Hepatocyte (in vitro differentiated cells): ENCODE measurements around the gene LRRC46. TPM values are rescaled to one million over a fixed set of nuclear protein-coding genes. Genes with fewer than 3 reads are reported as not detected.

Experiments used
- DNase-seq: peaks from one replicate; pipeline ENCODE4 v3.0.0-alpha.2; 2016; ENCODE audit warnings: low spot score
- H2AFZ ChIP-seq: fragments of 200-600 bp; sonication (generic); 2 replicates; pipeline ENCODE4 v1.6.0; 2016; ENCODE audit warnings: antibody characterized with exemption, mild to moderate bottlenecking
- H3K27ac ChIP-seq: fragments of 200-600 bp; sonication (generic); 2 replicates; pipeline ENCODE4 v1.5.1; 2016; ENCODE audit warnings: mild to moderate bottlenecking
- H3K27me3 ChIP-seq: fragments of 200-600 bp; sonication (generic); 2 replicates; pipeline ENCODE4 v1.6.1; 2016
- H3K36me3 ChIP-seq: fragments of 200-600 bp; sonication (generic); replicated peaks from 2 replicates; pipeline ENCODE4 v1.5.1; 2016; ENCODE audit warnings: low read depth; ENCODE audit not compliant: insufficient read depth
- H3K4me1 ChIP-seq: fragments of 200-600 bp; sonication (generic); 2 replicates; pipeline ENCODE4 v1.5.1; 2016; ENCODE audit warnings: mild to moderate bottlenecking, moderate library complexity; ENCODE audit not compliant: insufficient read depth
- H3K4me2 ChIP-seq: fragments of 200-600 bp; sonication (generic); 2 replicates; pipeline ENCODE4 v1.6.0; 2016
- H3K4me3 ChIP-seq: fragments of 200-600 bp; sonication (generic); 2 replicates; pipeline ENCODE4 v1.5.1; 2016; ENCODE audit warnings: mild to moderate bottlenecking
- H3K79me2 ChIP-seq: fragments of 200-600 bp; sonication (generic); 2 replicates; pipeline ENCODE4 v1.6.0; 2017; ENCODE audit warnings: mild to moderate bottlenecking
- H3K9me2 ChIP-seq: fragments of 200-600 bp; sonication (generic); replicated peaks from 2 replicates; pipeline ENCODE4 v1.6.0; 2017; ENCODE audit warnings: mild to moderate bottlenecking; ENCODE audit not compliant: insufficient read depth
- H3K9me3 ChIP-seq: fragments of 200-600 bp; sonication (generic); 2 replicates; pipeline ENCODE4 v1.5.1; 2016; ENCODE audit warnings: low read depth, mild to moderate bottlenecking
- H4K20me1 ChIP-seq: fragments of 200-600 bp; sonication (generic); 2 replicates; pipeline ENCODE4 v1.6.0; 2016; ENCODE audit warnings: mild to moderate bottlenecking; ENCODE audit not compliant: insufficient read depth, poor library complexity, severe bottlenecking
- EZH2 ChIP-seq: fragments of 200-600 bp; sonication (generic); IDR thresholded peaks from 2 replicates; pipeline ENCODE4 v1.6.1; 2016; ENCODE audit warnings: antibody characterized with exemption, mild to moderate bottlenecking, borderline replicate concordance
- EZH2phosphoT487 ChIP-seq: fragments of 200-600 bp; sonication (generic); IDR thresholded peaks from one replicate; pipeline ENCODE4 v1.6.1; 2018; ENCODE audit warnings: antibody characterized with exemption, mild to moderate bottlenecking, low read depth, moderate library complexity; ENCODE audit not compliant: unreplicated experiment, severe bottlenecking
- WGBS: methylation state at CpG from one replicate; pipeline ENCODE4 v1.1.6; 2016; ENCODE audit warnings: low lambda C conversion rate; ENCODE audit errors: missing lambda C conversion rate; 5-methylcytosine and 5-hydroxymethylcytosine counted together
- polyA plus RNA-seq: library from polyadenylated mRNA; unstranded; fragments of >200 nt; fragmentation: Nextera tagmentation; extraction: Ambion mirVana; gene quantifications from 2 replicates; pipeline ENCODE4 v1.2.1, GENCODE V29; 2016
- total RNA-seq: library from RNA; depleted of rRNA; stranded (reverse); fragments of >200 nt; gene quantifications from 2 replicates; pipeline ENCODE4 v1.2.3, GENCODE V29; 2014
- TF ChIP-seq, protein P1 (sequence below): fragments of 200-600 bp; sonication (generic); IDR thresholded peaks from 2 replicates; pipeline ENCODE4 v1.5.1; 2016; ENCODE audit warnings: antibody characterized with exemption, mild to moderate bottlenecking; ENCODE audit not compliant: poor library complexity

Gene LRRC46
- total and polyA plus RNA-seq, 2 experiments from 2014 or later: 0.83 TPM; not detected in 1

DNA sequence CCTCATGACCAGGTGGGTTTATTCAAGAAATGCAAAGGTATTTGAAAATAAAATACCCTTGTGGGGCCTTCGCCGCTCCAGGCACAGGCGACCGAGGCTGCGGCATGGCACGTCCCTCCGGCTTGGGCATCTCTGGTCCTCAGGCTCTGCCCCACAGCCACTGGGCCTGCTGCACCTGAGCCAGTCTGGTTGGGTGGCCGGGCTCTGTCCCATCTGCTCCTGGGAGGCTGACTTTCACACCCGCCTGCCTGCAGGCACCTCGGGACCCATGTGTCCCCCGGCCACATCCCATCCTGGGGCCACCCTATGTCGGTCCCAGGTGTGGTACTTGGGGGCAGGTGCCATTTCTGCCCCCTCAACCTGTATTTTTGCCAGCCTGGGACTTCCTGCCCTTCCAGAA, 30.8 kb upstream of the LRRC46 start:
- Histone ChIP-seq H2AFZ (no peak overlapping the region), H3K4me1 (no peaks in the 10 kb centered on the region), H3K9me3 (no peaks in the 10 kb centered on the region), H4K20me1 (no peaks in the 10 kb centered on the region), H3K9me2 (no peaks in the 10 kb centered on the region), H3K27me3 (peaks cover 6% of the 10 kb centered on the region), H3K4me3 (no peak overlapping the region), H3K79me2 (no peaks in the 10 kb centered on the region), H3K27ac (no peak overlapping the region), H3K4me2 (no peak overlapping the region), H3K36me3 (no peaks in the 10 kb centered on the region)
- DNase-seq: no peak
- TF ChIP-seq, protein P1, sequence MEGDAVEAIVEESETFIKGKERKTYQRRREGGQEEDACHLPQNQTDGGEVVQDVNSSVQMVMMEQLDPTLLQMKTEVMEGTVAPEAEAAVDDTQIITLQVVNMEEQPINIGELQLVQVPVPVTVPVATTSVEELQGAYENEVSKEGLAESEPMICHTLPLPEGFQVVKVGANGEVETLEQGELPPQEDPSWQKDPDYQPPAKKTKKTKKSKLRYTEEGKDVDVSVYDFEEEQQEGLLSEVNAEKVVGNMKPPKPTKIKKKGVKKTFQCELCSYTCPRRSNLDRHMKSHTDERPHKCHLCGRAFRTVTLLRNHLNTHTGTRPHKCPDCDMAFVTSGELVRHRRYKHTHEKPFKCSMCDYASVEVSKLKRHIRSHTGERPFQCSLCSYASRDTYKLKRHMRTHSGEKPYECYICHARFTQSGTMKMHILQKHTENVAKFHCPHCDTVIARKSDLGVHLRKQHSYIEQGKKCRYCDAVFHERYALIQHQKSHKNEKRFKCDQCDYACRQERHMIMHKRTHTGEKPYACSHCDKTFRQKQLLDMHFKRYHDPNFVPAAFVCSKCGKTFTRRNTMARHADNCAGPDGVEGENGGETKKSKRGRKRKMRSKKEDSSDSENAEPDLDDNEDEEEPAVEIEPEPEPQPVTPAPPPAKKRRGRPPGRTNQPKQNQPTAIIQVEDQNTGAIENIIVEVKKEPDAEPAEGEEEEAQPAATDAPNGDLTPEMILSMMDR: no peak
- TF ChIP-seq EZH2phosphoT487 (no peak), EZH2 (no peak)
- WGBS: 80% methylated on average over 12 of the region's 12 CpGs

DNA sequence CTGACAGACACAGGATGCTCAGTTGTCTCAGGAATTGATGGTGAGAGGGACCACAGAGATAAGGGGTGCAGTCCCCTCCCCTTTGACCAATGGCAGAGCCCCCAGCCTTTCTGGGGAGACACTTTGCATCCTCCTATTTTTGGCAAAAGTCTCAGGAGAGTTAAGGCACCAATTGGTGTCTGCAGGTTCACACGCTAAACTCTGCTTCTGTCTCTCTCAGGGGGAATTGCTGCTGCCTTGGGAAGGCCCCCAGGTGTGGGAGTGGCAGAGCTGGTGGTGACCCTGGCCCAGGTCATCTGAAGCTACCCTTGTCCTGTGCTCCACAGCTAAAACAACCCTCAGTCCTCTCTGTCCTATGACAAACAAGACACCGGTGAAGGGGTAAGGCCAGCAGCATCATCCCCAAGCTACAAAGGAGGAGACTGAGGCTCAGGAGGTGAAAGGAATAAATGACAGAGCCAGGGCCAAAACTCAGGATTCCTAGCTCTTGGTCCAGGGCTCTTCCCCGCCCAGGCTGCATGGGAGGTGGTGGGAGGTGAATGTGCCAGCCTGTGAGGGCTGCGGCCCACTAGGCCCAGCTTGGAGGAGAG, 30.2 kb upstream of the LRRC46 start:
- no peak for DNase-seq
- Histone ChIP-seq H3K4me3 (no peak overlapping the region), H3K27me3 (peaks cover 6% of the 10 kb centered on the region), H4K20me1 (no peaks in the 10 kb centered on the region), H3K4me1 (no peaks in the 10 kb centered on the region), H3K79me2 (no peaks in the 10 kb centered on the region), H3K9me2 (no peaks in the 10 kb centered on the region), H3K36me3 (no peaks in the 10 kb centered on the region), H3K27ac (no peak overlapping the region), H2AFZ (no peak overlapping the region), H3K4me2 (no peak overlapping the region), H3K9me3 (no peaks in the 10 kb centered on the region)
- TF ChIP-seq EZH2phosphoT487 (no peak), EZH2 (no peak)
- TF ChIP-seq, protein P1: no peak
- 85% methylated on average over 4 of the region's 4 CpGs for WGBS

DNA sequence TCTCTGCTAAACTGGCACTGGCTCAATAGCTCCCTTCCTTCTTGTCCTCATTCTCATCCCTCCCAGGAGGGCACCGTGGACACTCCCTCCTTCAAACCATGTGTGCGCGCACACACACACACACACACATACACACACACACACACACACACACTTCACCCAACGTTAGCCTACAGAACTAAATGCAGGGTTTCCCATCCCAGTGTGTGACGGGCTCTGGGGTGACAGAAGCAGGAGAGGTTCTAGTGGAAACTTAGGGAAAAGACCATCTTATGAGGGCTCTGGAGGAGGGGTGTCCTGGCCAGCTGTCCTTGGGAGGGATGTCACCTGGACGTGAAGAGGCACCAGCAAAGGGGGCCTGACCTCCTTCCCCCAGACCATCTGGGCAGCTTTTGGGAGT, 29.6 kb upstream of the LRRC46 start:
- no peaks in the 10 kb centered on the region for H3K9me3 ChIP-seq
- no peak overlapping the region for H3K27ac ChIP-seq
- no peak for TF ChIP-seq EZH2phosphoT487
- TF ChIP-seq EZH2: no peak
- TF ChIP-seq, protein P1: no peak
- H3K36me3 ChIP-seq: no peaks in the 10 kb centered on the region
- no peaks in the 10 kb centered on the region for H3K9me2 ChIP-seq
- H3K4me3 ChIP-seq: no peak overlapping the region
- no peaks in the 10 kb centered on the region for H4K20me1 ChIP-seq
- H3K4me1 ChIP-seq: no peaks in the 10 kb centered on the region
- H3K79me2 ChIP-seq: no peaks in the 10 kb centered on the region
- DNase-seq: no peak
- H3K4me2 ChIP-seq: no peak overlapping the region
- peaks cover 6% of the 10 kb centered on the region for H3K27me3 ChIP-seq
- 58% methylated on average over 6 of the region's 6 CpGs for WGBS
- no peak overlapping the region for H2AFZ ChIP-seq
